ENCODE results near the gene CCDC137. TPM values are rescaled to one million over a fixed set of nuclear protein-coding genes. Genes with fewer than 3 reads are reported as not detected.

The CCDC137 gene
- total and polyA plus RNA-seq, 2 of the 13 experiments (the other 11 are each of a cell fraction or from before 2014, with no cell fraction given), result 14.6 to 39.1 TPM

- TF ChIP-seq THAP9 (CRISPR knock-in tag; IDR thresholded peaks at IDR 0.05; ENCODE audit: borderline replicate concordance) (no peak), RXRA (CRISPR knock-in tag; IDR thresholded peaks at IDR 0.05) (0 out of 2 replicates have a peak, but pooled peaks have one; percentile 27), RELA (CRISPR knock-in tag; IDR thresholded peaks at IDR 0.05) (no peak), SUZ12 (IDR thresholded peaks at IDR 0.05; ENCODE audit: low read depth, low read length) (no peak), ZNF30 (CRISPR knock-in tag; IDR thresholded peaks at IDR 0.05) (no peak), KDM5B (CRISPR knock-in tag; IDR thresholded peaks at IDR 0.05; ENCODE audit: borderline replicate concordance) (peak; percentile 66; the same call in 1 of the 2 replicates), POLR2G (IDR thresholded peaks at IDR 0.05; ENCODE audit: low read depth, low read length) (peak; percentile 65), ELF3 (CRISPR knock-in tag; IDR thresholded peaks at IDR 0.05) (no peak), ATF7-NPFF (CRISPR knock-in tag; IDR thresholded peaks at IDR 0.05; ENCODE audit: low read depth) (peak; percentile 52; the same call in 1 of the 2 replicates), ISX (CRISPR knock-in tag; conservative IDR thresholded peaks at IDR 0.05) (no peak), ZBTB38 (CRISPR knock-in tag; IDR thresholded peaks at IDR 0.05) (peak; percentile 99), THAP7 (CRISPR knock-in tag; IDR thresholded peaks at IDR 0.05) (no peak), PAF1 (CRISPR knock-in tag; IDR thresholded peaks at IDR 0.05) (peak; percentile 94), STAT5B (CRISPR knock-in tag; IDR thresholded peaks at IDR 0.05) (no peak), RCOR2 (CRISPR knock-in tag; IDR thresholded peaks at IDR 0.05) (no peak), HMGA1 (CRISPR knock-in tag; conservative IDR thresholded peaks at IDR 0.05) (no peak), ZNF510 (CRISPR knock-in tag; IDR thresholded peaks at IDR 0.05; ENCODE audit: low read depth) (no peak), ZNF343 (CRISPR knock-in tag; IDR thresholded peaks at IDR 0.05) (no peak), BRF2 (CRISPR knock-in tag; IDR thresholded peaks at IDR 0.05) (no peak), ZBTB44 (CRISPR knock-in tag; IDR thresholded peaks at IDR 0.05) (no peak), MEIS1 (CRISPR knock-in tag; IDR thresholded peaks at IDR 0.05; ENCODE audit: borderline replicate concordance) (no peak), ZSCAN9 (CRISPR knock-in tag; IDR thresholded peaks at IDR 0.05; ENCODE audit: borderline replicate concordance) (0 out of 2 replicates have a peak, but pooled peaks have one; percentile 21), PAWR (CRISPR knock-in tag; IDR thresholded peaks at IDR 0.05; ENCODE audit: borderline replicate concordance) (no peak), ZBTB14 (CRISPR knock-in tag; IDR thresholded peaks at IDR 0.05) (no peak)
These were observed 44.2 kb downstream of the CCDC137 start (continued) for GRCh38 chr17:81710514-81711308.
